T-helper 22 cell (primary cell): ENCODE measurements around the gene VAMP4.
"Not testable (repeated sequence)": the region's sequence is repeated elsewhere in the genome, so short reads cannot be mapped to it uniquely, and the experiment has no call there.

ENCODE experiments used
- DNase-seq: peaks from one replicate; pipeline ENCODE4 v3.0.0-alpha.2; 2020; ENCODE audit warnings: low read depth

VAMP4 gene

GRCh38 chr1:171751221-171751620 is 9.4 kb upstream of the VAMP4 start:
- no peak for DNase-seq

- no peak for DNase-seq
Measured at GRCh38 chr1:171748651-171749050, 6.8 kb upstream of the VAMP4 start.

DNA sequence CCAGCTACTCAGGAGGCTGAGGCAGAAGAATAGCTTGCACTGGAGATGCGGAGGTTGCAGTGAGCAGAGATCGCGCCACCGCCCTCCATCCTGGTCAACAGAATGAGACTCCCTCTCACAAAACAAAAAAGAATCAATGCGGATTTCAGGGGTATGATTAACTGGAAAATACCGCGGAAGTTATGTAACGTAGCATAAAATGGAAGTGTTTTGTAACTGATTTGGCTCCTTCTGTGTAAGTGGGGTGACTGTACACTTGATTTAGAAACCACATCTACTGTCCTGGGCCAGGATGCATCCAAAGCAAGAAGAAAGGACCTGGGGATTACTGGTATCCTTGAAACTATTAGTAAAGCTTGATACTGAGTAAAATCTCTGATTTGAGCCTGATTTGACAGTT is 3.1 kb upstream of the VAMP4 start:
- DNase-seq = no peak

GRCh38 chr1:171743081-171743870 is 1.4 kb upstream of the VAMP4 start:
- no peak for DNase-seq

GRCh38 chr1:171742577-171742922 is 685 bp upstream of the VAMP4 start:
- no peak for DNase-seq

GRCh38 chr1:171740987-171741871 is 636 bp downstream of the VAMP4 start:
- DNase-seq = no peak

GRCh38 chr1:171740356-171740863 is 1.5 kb downstream of the VAMP4 start:
- no peak for DNase-seq

GRCh38 chr1:171739656-171740055 is 2.2 kb downstream of the VAMP4 start:
- DNase-seq = no peak

DNA sequence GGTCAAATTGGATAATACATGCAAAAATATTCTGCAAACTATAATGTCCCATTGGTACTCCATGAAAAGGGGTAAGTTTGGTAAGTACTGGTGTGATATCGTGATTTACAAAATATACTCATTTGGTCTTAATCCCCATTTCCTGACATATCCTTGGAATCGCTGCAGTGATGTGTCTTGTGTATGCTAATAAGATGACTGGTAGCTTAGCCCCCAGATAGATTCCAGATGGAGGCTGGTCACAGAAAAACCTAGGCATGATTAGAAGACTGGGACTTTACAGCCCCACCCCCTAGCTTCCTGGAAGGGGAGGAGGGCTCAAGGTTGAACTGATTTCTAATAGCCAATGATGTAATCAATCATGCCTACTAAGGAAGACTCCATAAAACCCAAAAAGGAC is 3.0 kb downstream of the VAMP4 start:
- no peak for DNase-seq

- DNase-seq = no peak
Measured at GRCh38 chr1:171736196-171736595, 5.7 kb downstream of the VAMP4 start.

GRCh38 chr1:171730052-171730451 is 11.8 kb downstream of the VAMP4 start:
- no peak for DNase-seq

- no peak for DNase-seq
Measured at GRCh38 chr1:171727778-171728177, 14.1 kb downstream of the VAMP4 start.

DNA sequence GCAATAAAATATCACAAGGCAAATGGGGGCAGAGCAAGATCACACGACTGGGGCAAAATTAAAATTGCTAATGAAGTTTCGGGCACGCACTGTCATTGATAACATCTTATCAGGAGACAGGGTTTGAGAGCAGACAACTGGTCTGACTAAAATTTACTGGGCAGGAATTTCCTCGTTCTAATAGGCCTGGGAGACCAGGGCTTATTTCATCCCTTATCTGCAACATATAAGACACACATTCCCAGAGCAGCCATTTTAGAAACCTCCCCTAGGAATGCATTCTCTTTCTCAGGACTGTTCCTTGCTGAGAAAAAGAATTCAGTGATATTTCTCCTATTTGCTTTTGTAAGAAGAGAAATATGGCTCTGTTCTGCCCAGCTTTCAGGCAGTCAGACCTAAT is 18.7 kb downstream of the VAMP4 start:
- not testable (repeated sequence) for DNase-seq

GRCh38 chr1:171718848-171719247 is 23.0 kb downstream of the VAMP4 start:
- DNase-seq = no peak

GRCh38 chr1:171718216-171718615 is 23.6 kb downstream of the VAMP4 start:
- no peak for DNase-seq

GRCh38 chr1:171717062-171717718 is 24.7 kb downstream of the VAMP4 start:
- DNase-seq = no peak

GRCh38 chr1:171716616-171717015 is 25.2 kb downstream of the VAMP4 start:
- DNase-seq = no peak

GRCh38 chr1:171715813-171716251 is 26.0 kb downstream of the VAMP4 start:
- DNase-seq = no peak

- DNase-seq = no peak
Measured at GRCh38 chr1:171712341-171712740, 29.5 kb downstream of the VAMP4 start.

DNA sequence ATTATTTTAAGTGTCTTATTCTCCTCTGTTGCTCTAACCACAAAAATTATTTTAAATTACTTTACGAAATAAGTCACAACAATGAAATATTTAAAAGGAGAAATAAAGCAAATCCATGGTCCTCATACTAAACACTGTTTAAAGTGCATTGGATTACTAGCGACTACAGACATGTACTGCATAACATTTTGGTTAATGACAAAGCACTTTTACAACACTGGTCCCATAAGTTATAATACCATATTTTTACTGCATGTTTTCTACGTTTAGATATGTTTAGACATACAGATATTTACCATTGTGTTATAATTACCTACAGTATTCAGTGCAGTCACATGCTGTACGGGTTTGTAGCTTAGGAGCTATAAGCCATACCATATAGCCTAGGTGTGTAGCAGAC is 30.2 kb downstream of the VAMP4 start:
- DNase-seq = no peak

GRCh38 chr1:171707583-171707982 is 34.3 kb downstream of the VAMP4 start:
- DNase-seq = no peak

DNA sequence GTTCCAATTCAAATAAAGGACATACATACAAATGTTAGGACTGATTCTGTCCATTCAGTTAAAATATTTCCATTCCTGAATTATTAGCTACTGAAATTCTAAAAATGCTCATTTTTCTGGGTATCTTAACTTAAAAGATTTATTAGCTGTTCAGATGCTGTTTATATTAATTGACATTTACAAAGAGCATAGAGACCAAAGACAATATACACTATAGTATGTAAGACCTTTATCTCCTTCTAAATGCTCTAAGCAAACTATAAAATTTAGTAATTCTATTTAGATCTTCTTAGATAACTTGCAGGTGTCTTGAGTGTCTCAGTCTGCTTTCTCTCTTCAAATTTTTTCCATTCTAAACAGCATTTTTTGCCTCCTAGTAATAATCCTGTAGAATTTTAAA is 39.3 kb downstream of the VAMP4 start:
- no peak for DNase-seq

GRCh38 chr1:171699531-171699930 is 42.3 kb downstream of the VAMP4 start:
- DNase-seq = no peak
